GM12878 (cell line): ENCODE data around the gene TP53I3. TPM values are rescaled to one million over a fixed set of nuclear protein-coding genes. Genes with fewer than 3 reads are reported as not detected.

Source experiments
- ATAC-seq: fragments of 200-7000 bp; cut with Tn5 transposase; 3 replicates; pipeline ENCODE4 v1.9.1; 2020; ENCODE audit warnings: mild to moderate bottlenecking, moderate library complexity
- BruUV-seq: library from RNA; stranded (reverse); fragments of 400-500 nt; replicated peaks from 2 replicates; lab custom pipeline; 2021; lab: Mats Ljungman, UMichigan
- CTCF ChIA-PET: fragments of 300-600 bp; sonication (Branson Sonifier 250); formaldehyde crosslinking; extraction: SDS; loops from one replicate; lab custom pipeline; 2021; ENCODE audit warnings: inconsistent platforms; lab: Yijun Ruan, JAX
- POLR2A ChIA-PET: fragments of 350-600 bp; formaldehyde crosslinking; extraction: SDS; loops from one replicate; lab custom pipeline; 2021; ENCODE audit warnings: inconsistent platforms; lab: Charles Lee
- RAD21 ChIA-PET: fragments of 300-600 bp; sonication (Branson Sonifier 250); formaldehyde crosslinking; loops from one replicate; lab custom pipeline; 2023; ENCODE audit warnings: antibody characterized with exemption; ENCODE audit not compliant: unreplicated experiment; lab: Charles Lee
- SMC1A ChIA-PET: fragments of 300-600 bp; sonication (Branson Sonifier 250); formaldehyde crosslinking; loops from one replicate; lab custom pipeline; 2023; ENCODE audit not compliant: unreplicated experiment, uncharacterized antibody; lab: Charles Lee
- DNase-seq: peaks from one replicate; pipeline ENCODE4 v3.0.0-alpha.2; 2011; ENCODE audit warnings: low read depth, low spot score
- FAIRE-seq: peaks from 3 replicates; lab custom pipeline; 2011; peaks lifted over from hg19 to GRCh38; lab: Jason Lieb, UNC
- H2AFZ ChIP-seq: 2 replicates; pipeline ENCODE4 v1.6.0; 2011; ENCODE audit warnings: low read depth, low read length, control low read depth; ENCODE audit not compliant: control insufficient read depth
- H3K27ac ChIP-seq: 2 replicates; pipeline ENCODE4 v1.5.1; 2011; ENCODE audit warnings: control low read depth; ENCODE audit not compliant: control insufficient read depth, insufficient read depth
- H3K27me3 ChIP-seq, 2 experiments: replicated peaks in 1 of 2; 2 replicates each; pipeline versions ENCODE4 v1.6.0 to v1.6.1; 2011; ENCODE audit warnings: low read length in 1 of 2; ENCODE audit not compliant: control insufficient read depth in 2 of 2, insufficient read depth in 2 of 2
- H3K36me3 ChIP-seq, 2 experiments: 2 replicates each; pipeline ENCODE4 v1.5.1; 2011; ENCODE audit warnings: low read length in 1 of 2; ENCODE audit not compliant: control insufficient read depth in 2 of 2, insufficient read depth in 2 of 2
- H3K4me1 ChIP-seq: 2 replicates; pipeline ENCODE4 v1.6.1; 2011; ENCODE audit warnings: mild to moderate bottlenecking, low read length, moderate library complexity, mixed read lengths; ENCODE audit not compliant: control insufficient read depth, insufficient read depth
- H3K4me2 ChIP-seq: 2 replicates; pipeline ENCODE4 v1.6.0; 2011; ENCODE audit warnings: control low read depth; ENCODE audit not compliant: control insufficient read depth, insufficient read depth
- H3K4me3 ChIP-seq: fragments of 200-600 bp; sonication (generic); 2 replicates; pipeline ENCODE4 v1.5.1; 2016
- H3K79me2 ChIP-seq: 2 replicates; pipeline ENCODE4 v1.6.0; 2011; ENCODE audit warnings: low read length; ENCODE audit not compliant: control insufficient read depth, insufficient read depth
- H3K9ac ChIP-seq: 2 replicates; pipeline ENCODE4 v1.8.0; 2011; ENCODE audit warnings: low read length, control low read depth, mixed read lengths; ENCODE audit not compliant: control insufficient read depth, insufficient read depth
- H3K9me3 ChIP-seq: replicated peaks from 3 replicates; pipeline ENCODE4 v1.5.1; 2011; ENCODE audit warnings: mild to moderate bottlenecking, low read length; ENCODE audit not compliant: control insufficient read depth, insufficient read depth
- H4K20me1 ChIP-seq: 2 replicates; pipeline ENCODE4 v1.6.0; 2011; ENCODE audit not compliant: control insufficient read depth, insufficient read depth
- ETV6 ChIP-seq, 2 experiments: fragments of 450-650 bp in 1 of 2; IDR thresholded peaks in 1 of 2; conservative IDR thresholded peaks in 1 of 2; 2 replicates each; pipeline ENCODE4 v1.6.1; 2014; ENCODE audit warnings: antibody characterized with exemption in 1 of 2, borderline replicate concordance in 1 of 2, low read depth in 1 of 2, mild to moderate bottlenecking in 1 of 2, moderate library complexity in 1 of 2
- IKZF2 ChIP-seq, 2 experiments: fragments of 450-650 bp; IDR thresholded peaks; 2 replicates each; pipeline ENCODE4 v1.6.1; 2017; ENCODE audit warnings: mild to moderate bottlenecking in 2 of 2, moderate library complexity in 2 of 2
- MEF2A ChIP-seq: IDR thresholded peaks from 2 replicates; pipeline ENCODE4 v1.6.1; 2011; ENCODE audit warnings: low read depth, mild to moderate bottlenecking, low read length, moderate library complexity; ENCODE audit not compliant: insufficient read depth
- PAX8 ChIP-seq: fragments of 450-650 bp; IDR thresholded peaks from 2 replicates; pipeline ENCODE4 v1.6.1; 2017; ENCODE audit warnings: mild to moderate bottlenecking, moderate library complexity
- STAT1 ChIP-seq: fragments of 450-650 bp; conservative IDR thresholded peaks from 2 replicates; pipeline ENCODE4 v1.6.1; 2014; ENCODE audit warnings: antibody characterized with exemption, mild to moderate bottlenecking
- SUZ12 ChIP-seq: fragments of 200-600 bp; sonication (generic); IDR thresholded peaks from one replicate; pipeline ENCODE4 v1.6.1; 2018; ENCODE audit warnings: antibody characterized with exemption, mild to moderate bottlenecking; ENCODE audit not compliant: unreplicated experiment
- TCF7 ChIP-seq: IDR thresholded peaks from 2 replicates; pipeline ENCODE4 v1.6.1; 2014; ENCODE audit warnings: antibody characterized with exemption, borderline replicate concordance
- YY1 ChIP-seq: IDR thresholded peaks from 2 replicates; pipeline ENCODE4 v1.6.1; 2011; ENCODE audit warnings: low read depth, mild to moderate bottlenecking, low read length
- ZBED1 ChIP-seq: IDR thresholded peaks from 2 replicates; pipeline ENCODE4 v1.6.1; 2016; ENCODE audit warnings: borderline replicate concordance
- ZNF207 ChIP-seq: fragments of 450-650 bp; IDR thresholded peaks from 2 replicates; pipeline ENCODE4 v1.6.1; 2014; ENCODE audit warnings: antibody characterized with exemption, mild to moderate bottlenecking, borderline replicate concordance
- ZNF217 ChIP-seq: fragments of 450-650 bp; IDR thresholded peaks from 2 replicates; pipeline ENCODE4 v1.6.1; 2017; ENCODE audit warnings: antibody characterized with exemption, mild to moderate bottlenecking
- ZZZ3 ChIP-seq: IDR thresholded peaks from 2 replicates; pipeline ENCODE4 v1.6.1; 2011; ENCODE audit warnings: low read depth; ENCODE audit not compliant: control insufficient read depth, insufficient read length
- WGBS: methylation state at CpG from one replicate; pipeline ENCODE4 v1.1.6; 2016; ENCODE audit warnings: low lambda C conversion rate; ENCODE audit not compliant: insufficient replicate concordance, insufficient coverage; ENCODE audit errors: missing lambda C conversion rate; 5-methylcytosine and 5-hydroxymethylcytosine counted together
- in situ Hi-C: fragments of 300-500 bp; cut with MboI; formaldehyde crosslinking; loops from 9 replicates; pipeline ENCODE4 v1.14.3; 2018; ENCODE audit warnings: mixed read lengths
- intact Hi-C: fragments of 100-400 bp; cut with micrococcal nuclease; formaldehyde crosslinking; loops from one replicate; pipeline ENCODE4 v1.14.2; 2022; ENCODE audit not compliant: unreplicated experiment
- polyA plus RNA-seq, 11 experiments: library from polyadenylated mRNA; depleted of rRNA in 4 of 11; unstranded in 6 of 11; stranded (reverse) in 5 of 11; fragments of >200 nt; fragmentation: Nextera tagmentation in 4 of 11; fragmentation: Illumina TruSeq in 1 of 11; extraction: Ambion mirVana in 4 of 11; extraction: Trizol in 1 of 11; gene quantifications; 1 replicate in 1 of 11; 2 replicates in 10 of 11; pipeline versions ENCODE4 v1.2.1 to v1.2.3, GENCODE V29; 2011 to 2016; ENCODE audit warnings: inconsistent platforms in 2 of 11, missing spikeins in 2 of 11, low read depth in 1 of 11
- total RNA-seq, 4 experiments: library from RNA; depleted of rRNA in 3 of 4; stranded (reverse); fragments of >200 nt in 3 of 4; fragmentation: Illumina TruSeq in 1 of 4; extraction: Trizol in 1 of 4; gene quantifications; 2 replicates each; pipeline versions ENCODE4 v1.2.1 to v1.2.3, GENCODE V29; 2013 to 2021
- TF ChIP-seq, protein P1 (sequence below): fragments of 450-650 bp; IDR thresholded peaks from 2 replicates; pipeline ENCODE4 v1.6.1; 2017; ENCODE audit warnings: mild to moderate bottlenecking
- TF ChIP-seq, protein P2 (sequence below): IDR thresholded peaks from 2 replicates; pipeline ENCODE4 v1.6.1; 2011; ENCODE audit warnings: mild to moderate bottlenecking, low read depth, low read length, moderate library complexity; ENCODE audit not compliant: insufficient replicate concordance
- TF ChIP-seq, protein P3 (sequence below): fragments of 450-650 bp; IDR thresholded peaks from 2 replicates; pipeline ENCODE4 v1.6.1; 2017; ENCODE audit warnings: mild to moderate bottlenecking, moderate library complexity

Gene TP53I3
- total and polyA plus RNA-seq, 10 of the 15 experiments (the other 5 are each of a cell fraction or from before 2014, with no cell fraction given) = 1.4 to 57.4 (median 11.6) TPM

DNA sequence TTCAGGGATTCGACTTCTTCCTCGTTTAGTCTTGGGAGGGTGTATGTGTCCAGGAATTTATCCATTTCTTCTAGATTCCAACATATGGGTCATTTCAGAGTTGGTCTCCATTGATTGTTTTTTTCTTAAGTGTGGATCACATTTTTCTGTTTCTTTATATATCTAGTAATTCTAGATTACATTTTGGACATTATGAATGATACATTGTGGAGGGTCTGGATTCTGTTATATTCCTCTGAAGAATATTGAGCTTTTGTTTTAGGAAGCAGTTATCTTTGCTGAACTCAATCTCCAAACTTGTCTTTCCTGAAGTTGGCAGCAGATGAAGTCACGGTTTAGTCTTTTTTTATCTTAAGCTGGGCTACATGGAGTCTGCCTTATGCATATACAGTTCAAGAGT is 47.9 kb upstream of the TP53I3 start (continued):
- TF ChIP-seq IKZF2 (IDR thresholded peaks at IDR 0.05) (no peak), YY1 (no peak)

DNA sequence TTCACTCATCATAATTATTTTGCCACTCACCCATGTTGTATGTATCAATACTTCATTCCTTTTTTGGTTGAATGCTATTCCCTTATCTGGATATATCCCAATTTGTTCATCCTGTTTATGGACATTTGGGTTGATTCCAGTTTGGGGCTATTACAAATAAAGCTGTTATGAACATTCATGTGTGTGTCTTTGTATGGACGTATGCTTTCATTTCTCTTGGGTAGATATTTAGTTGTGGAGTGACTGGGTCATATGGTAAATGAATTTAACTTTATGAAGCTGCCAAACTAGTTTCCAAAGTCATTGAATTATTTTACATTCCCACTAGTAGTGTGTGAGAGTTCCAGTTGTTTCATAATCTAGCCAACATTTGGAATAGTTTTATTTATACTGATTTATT is 41.3 kb upstream of the TP53I3 start:
- intact Hi-C loops = no loop called here

More for the DNA sequence above, 41.3 kb upstream of the TP53I3 start:
- Histone ChIP-seq H3K9me3 (no peaks in the 10 kb centered on the region), H3K4me2 (no peak overlapping the region), H3K4me1 (no peaks in the 10 kb centered on the region), H3K4me3 (no peak overlapping the region), H3K27ac (no peak overlapping the region), H3K79me2 (peaks cover 9% of the 10 kb centered on the region), H4K20me1 (no peaks in the 10 kb centered on the region), H3K9ac (no peak overlapping the region), H3K27me3 (no peaks in the 10 kb centered on the region), H2AFZ (no peak overlapping the region)
- 45% methylated on average over 1 of the region's 1 CpG for WGBS
- CTCF ChIA-PET = interaction anchor here (0.6 to 3.2 kb wide), 2 partner anchors 17 to 42 kb away, joined by 3 to 16 read pairs; partner anchors contain the start of gene TP53I3
- in situ Hi-C loops = no loop called here
- no TSS peak for BruUV-seq
- DNase-seq (no peak), FAIRE-seq (no peak)
- POLR2A ChIA-PET = no interaction called here
- SMC1A ChIA-PET = interaction anchor here (0.5 to 0.7 kb wide), 3 partner anchors 91 to 561 kb away, joined by 3 read pairs; no protein-coding TSS in a partner anchor
- TF ChIP-seq, protein P1, sequence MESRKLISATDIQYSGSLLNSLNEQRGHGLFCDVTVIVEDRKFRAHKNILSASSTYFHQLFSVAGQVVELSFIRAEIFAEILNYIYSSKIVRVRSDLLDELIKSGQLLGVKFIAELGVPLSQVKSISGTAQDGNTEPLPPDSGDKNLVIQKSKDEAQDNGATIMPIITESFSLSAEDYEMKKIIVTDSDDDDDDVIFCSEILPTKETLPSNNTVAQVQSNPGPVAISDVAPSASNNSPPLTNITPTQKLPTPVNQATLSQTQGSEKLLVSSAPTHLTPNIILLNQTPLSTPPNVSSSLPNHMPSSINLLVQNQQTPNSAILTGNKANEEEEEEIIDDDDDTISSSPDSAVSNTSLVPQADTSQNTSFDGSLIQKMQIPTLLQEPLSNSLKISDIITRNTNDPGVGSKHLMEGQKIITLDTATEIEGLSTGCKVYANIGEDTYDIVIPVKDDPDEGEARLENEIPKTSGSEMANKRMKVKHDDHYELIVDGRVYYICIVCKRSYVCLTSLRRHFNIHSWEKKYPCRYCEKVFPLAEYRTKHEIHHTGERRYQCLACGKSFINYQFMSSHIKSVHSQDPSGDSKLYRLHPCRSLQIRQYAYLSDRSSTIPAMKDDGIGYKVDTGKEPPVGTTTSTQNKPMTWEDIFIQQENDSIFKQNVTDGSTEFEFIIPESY = no peak
- no peak for TF ChIP-seq ZBED1
- no peak for TF ChIP-seq ZNF217
- TF ChIP-seq STAT1 = no peak
- no peak for TF ChIP-seq ZNF207
- TF ChIP-seq ZZZ3 = no peak
- TF ChIP-seq, protein P2, sequence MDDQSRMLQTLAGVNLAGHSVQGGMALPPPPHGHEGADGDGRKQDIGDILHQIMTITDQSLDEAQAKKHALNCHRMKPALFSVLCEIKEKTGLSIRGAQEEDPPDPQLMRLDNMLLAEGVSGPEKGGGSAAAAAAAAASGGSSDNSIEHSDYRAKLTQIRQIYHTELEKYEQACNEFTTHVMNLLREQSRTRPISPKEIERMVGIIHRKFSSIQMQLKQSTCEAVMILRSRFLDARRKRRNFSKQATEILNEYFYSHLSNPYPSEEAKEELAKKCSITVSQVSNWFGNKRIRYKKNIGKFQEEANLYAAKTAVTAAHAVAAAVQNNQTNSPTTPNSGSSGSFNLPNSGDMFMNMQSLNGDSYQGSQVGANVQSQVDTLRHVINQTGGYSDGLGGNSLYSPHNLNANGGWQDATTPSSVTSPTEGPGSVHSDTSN = no peak
- TF ChIP-seq MEF2A = no peak
- TF ChIP-seq SUZ12 = no peak
- TF ChIP-seq ETV6 (conservative IDR thresholded peaks at IDR 0.05 in 1 of 2, IDR thresholded peaks at IDR 0.05 in 1 of 2; ENCODE audit: borderline replicate concordance in 1 of 2, low read depth in 1 of 2) = no peak
- no peak for TF ChIP-seq PAX8
- TF ChIP-seq, protein P3, sequence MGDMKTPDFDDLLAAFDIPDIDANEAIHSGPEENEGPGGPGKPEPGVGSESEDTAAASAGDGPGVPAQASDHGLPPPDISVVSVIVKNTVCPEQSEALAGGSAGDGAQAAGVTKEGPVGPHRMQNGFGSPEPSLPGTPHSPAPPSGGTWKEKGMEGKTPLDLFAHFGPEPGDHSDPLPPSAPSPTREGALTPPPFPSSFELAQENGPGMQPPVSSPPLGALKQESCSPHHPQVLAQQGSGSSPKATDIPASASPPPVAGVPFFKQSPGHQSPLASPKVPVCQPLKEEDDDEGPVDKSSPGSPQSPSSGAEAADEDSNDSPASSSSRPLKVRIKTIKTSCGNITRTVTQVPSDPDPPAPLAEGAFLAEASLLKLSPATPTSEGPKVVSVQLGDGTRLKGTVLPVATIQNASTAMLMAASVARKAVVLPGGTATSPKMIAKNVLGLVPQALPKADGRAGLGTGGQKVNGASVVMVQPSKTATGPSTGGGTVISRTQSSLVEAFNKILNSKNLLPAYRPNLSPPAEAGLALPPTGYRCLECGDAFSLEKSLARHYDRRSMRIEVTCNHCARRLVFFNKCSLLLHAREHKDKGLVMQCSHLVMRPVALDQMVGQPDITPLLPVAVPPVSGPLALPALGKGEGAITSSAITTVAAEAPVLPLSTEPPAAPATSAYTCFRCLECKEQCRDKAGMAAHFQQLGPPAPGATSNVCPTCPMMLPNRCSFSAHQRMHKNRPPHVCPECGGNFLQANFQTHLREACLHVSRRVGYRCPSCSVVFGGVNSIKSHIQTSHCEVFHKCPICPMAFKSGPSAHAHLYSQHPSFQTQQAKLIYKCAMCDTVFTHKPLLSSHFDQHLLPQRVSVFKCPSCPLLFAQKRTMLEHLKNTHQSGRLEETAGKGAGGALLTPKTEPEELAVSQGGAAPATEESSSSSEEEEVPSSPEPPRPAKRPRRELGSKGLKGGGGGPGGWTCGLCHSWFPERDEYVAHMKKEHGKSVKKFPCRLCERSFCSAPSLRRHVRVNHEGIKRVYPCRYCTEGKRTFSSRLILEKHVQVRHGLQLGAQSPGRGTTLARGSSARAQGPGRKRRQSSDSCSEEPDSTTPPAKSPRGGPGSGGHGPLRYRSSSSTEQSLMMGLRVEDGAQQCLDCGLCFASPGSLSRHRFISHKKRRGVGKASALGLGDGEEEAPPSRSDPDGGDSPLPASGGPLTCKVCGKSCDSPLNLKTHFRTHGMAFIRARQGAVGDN = no peak
- no peak for TF ChIP-seq TCF7
- TF ChIP-seq, all 136 proteins: peak for 0
- no peak for ATAC-seq
- RAD21 ChIA-PET = no interaction called here
- no peaks in the 10 kb centered on the region for H3K36me3 ChIP-seq
